NOMO-1 treated with dmso at 0.1 percent for 144 hours (cell line): Measurements from ENCODE around the gene MAML2.
"Not testable (repeated sequence)": the region's sequence is repeated elsewhere in the genome, so short reads cannot be mapped to it uniquely, and the experiment has no call there.

Experiments used
- DNase-seq: peaks from one replicate; lab custom pipeline; 2025; ENCODE audit not compliant: unreplicated experiment; lab: John Stamatoyannopoulos, UW

The MAML2 gene

GRCh38 chr11:96293598-96294021 is 49.4 kb downstream of the MAML2 start:
- no peak for DNase-seq

- DNase-seq: no peak
Measured at GRCh38 chr11:96293109-96293508, 49.9 kb downstream of the MAML2 start.

GRCh38 chr11:96292291-96293010 is 50.5 kb downstream of the MAML2 start:
- no peak for DNase-seq

GRCh38 chr11:96290631-96291030 is 52.4 kb downstream of the MAML2 start:
- DNase-seq: no peak

- DNase-seq: no peak
Measured at GRCh38 chr11:96290031-96290430, 53.0 kb downstream of the MAML2 start.

GRCh38 chr11:96288915-96289314 is 54.1 kb downstream of the MAML2 start:
- DNase-seq: no peak

GRCh38 chr11:96287822-96288439 is 55.1 kb downstream of the MAML2 start:
- no peak for DNase-seq

- not testable (repeated sequence) for DNase-seq
Measured at GRCh38 chr11:96285985-96286384, 57.0 kb downstream of the MAML2 start.

GRCh38 chr11:96284917-96285316 is 58.1 kb downstream of the MAML2 start:
- DNase-seq: no peak

- DNase-seq: no peak
Measured at GRCh38 chr11:96284401-96284800, 58.6 kb downstream of the MAML2 start.

- no peak for DNase-seq
Measured at GRCh38 chr11:96282625-96283220, 60.3 kb downstream of the MAML2 start.

- DNase-seq: no peak
Measured at GRCh38 chr11:96280444-96280843, 62.6 kb downstream of the MAML2 start.

- DNase-seq: no peak
Measured at GRCh38 chr11:96279896-96280290, 63.1 kb downstream of the MAML2 start.

- no peak for DNase-seq
Measured at GRCh38 chr11:96279018-96279895, 63.7 kb downstream of the MAML2 start.

GRCh38 chr11:96278039-96278897 is 64.7 kb downstream of the MAML2 start:
- DNase-seq: no peak

- no peak for DNase-seq
Measured at GRCh38 chr11:96277696-96278038, 65.3 kb downstream of the MAML2 start.

GRCh38 chr11:96276836-96277235 is 66.2 kb downstream of the MAML2 start:
- DNase-seq: no peak

GRCh38 chr11:96275801-96276594 is 67.0 kb downstream of the MAML2 start:
- DNase-seq: no peak

GRCh38 chr11:96273507-96273906 is 69.5 kb downstream of the MAML2 start:
- DNase-seq: no peak
